ENCODE results near the gene CFAP251. TPM values are rescaled to one million over a fixed set of nuclear protein-coding genes. Genes with fewer than 3 reads are reported as not detected.

The CFAP251 gene, protein sequence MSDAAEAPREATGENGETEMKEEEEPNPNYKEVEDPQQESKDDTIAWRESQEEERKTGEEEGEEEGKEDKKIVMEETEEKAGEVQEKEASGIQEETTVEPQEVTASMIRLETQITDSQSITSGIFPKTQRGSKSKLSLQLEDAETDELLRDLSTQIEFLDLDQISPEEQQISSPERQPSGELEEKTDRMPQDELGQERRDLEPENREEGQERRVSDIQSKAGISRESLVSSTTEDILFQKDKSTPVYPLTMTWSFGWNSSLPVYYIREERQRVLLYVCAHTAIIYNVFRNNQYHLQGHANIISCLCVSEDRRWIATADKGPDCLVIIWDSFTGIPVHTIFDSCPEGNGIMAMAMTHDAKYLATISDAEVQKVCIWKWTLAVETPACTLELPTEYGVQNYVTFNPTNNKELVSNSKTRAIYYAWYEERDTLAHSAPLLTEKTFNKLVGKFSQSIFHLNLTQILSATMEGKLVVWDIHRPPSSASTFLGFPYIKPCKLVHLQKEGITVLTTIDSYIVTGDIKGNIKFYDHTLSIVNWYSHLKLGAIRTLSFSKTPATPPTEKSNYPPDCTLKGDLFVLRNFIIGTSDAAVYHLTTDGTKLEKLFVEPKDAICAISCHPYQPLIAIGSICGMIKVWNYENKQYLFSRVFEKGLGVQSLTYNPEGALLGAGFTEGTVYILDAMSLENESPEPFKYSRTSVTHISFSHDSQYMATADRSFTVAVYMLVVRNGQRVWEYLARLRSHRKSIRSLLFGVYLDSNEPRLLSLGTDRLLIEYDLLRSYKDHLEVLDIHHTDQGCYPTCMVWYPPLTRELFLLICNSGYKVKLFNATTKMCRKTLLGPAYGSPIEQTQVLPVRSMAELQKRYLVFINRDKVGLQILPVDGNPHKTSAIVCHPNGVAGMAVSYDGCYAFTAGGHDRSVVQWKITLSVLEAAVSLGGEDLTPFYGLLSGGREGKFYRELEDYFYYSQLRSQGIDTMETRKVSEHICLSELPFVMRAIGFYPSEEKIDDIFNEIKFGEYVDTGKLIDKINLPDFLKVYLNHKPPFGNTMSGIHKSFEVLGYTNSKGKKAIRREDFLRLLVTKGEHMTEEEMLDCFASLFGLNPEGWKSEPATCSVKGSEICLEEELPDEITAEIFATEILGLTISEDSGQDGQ
- 6.1 and 6.5 TPM in 2 replicates for total RNA-seq

DNA sequence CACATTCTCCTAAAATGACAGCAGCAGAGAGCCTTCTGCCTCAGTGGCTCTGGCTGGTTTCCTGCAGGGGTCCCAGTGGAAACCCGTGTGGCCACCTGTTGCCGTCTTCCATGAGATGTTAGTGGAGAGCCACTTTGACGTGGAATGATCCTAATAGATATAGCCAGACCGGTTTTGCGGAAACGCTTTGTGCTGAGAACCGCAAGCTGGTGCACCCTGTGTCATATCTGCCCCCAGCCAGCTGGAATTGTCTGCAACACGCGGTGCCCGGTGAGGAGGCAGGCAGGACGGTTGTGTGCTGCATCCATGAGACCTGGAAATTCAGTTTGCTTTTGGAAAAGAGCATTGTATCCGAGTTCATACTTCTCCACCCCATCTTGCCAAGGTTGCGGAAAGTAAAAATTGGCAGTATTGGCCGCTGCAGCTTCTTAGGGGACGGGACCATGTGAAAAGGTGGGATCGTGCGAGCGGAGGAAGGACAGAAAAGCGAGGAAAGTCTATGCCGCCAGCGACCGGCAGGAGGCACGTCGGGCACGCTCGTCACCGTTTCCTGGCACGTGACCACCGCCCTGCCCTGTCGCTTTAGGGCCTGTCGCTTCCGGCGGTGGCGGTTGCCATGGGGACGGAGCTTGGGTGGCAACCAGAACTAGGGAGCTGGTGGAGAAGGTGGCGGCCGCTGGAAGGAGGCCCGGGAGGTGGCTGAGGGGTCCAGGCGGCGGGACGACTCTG is at the start of gene CFAP251:
Gene CFAP251, plus strand, starts transcription at position 643 of the 729 bp plus-strand sequence. CDS start 2,714 bp downstream, outside the sequence.

GRCh38 chr12:121888478-121889273 is 29.7 kb upstream of the CFAP251 start, which contains the start of gene PSMD9:
TSS of gene PSMD9 (plus strand) at chr12:121888790. CDS start at chr12:121888857, 67 bp downstream.

GRCh38 chr12:122021822-122022392 is 103.5 kb downstream of the CFAP251 start, which contains the start of gene BCL7A:
TSS of gene BCL7A (plus strand) at chr12:122021884. CDS start at chr12:122022092, 208 bp downstream.

Other genes with a start within 250 kb of the CFAP251 start
- 0.18 and 0.30 TPM in 2 replicates for gene MORN3, start 248.9 kb upstream of the CFAP251 start, total RNA-seq
- 15.4 and 22.7 TPM in 2 replicates for gene TMEM120B, start 205.8 kb upstream of the CFAP251 start, total RNA-seq
- 11.0 and 13.5 TPM in 2 replicates for gene RHOF, start 124.9 kb upstream of the CFAP251 start, total RNA-seq
- 3.3 and 6.0 TPM in 2 replicates for gene SETD1B, start 114.6 kb upstream of the CFAP251 start, total RNA-seq
- not detected in 2 replicates for gene HPD, start 59.7 kb upstream of the CFAP251 start, total RNA-seq
- 41.6 and 106 TPM in 2 replicates for gene PSMD9, start 29.8 kb upstream of the CFAP251 start, total RNA-seq
- 5.0 and 9.8 TPM in 2 replicates for gene BCL7A, start 103.3 kb downstream of the CFAP251 start, total RNA-seq
- 36.2 and 55.7 TPM in 2 replicates for gene MLXIP, start 160.2 kb downstream of the CFAP251 start, total RNA-seq

All from smooth muscle cell of the umbilical artery (primary cell).